ENCODE data around the gene S100Z.

- TF ChIP-seq ZNF274 (IDR thresholded peaks at IDR 0.05; ENCODE audit: low read depth, low read length) (no peak), SUZ12 (IDR thresholded peaks at IDR 0.05; ENCODE audit: extremely low read depth, insufficient read depth, insufficient read length) (no peak)
Measured at GRCh38 chr5:76813982-76814562, 35.7 kb upstream of the S100Z start.

Data from NT2/D1 (cell line).